Measurements from ENCODE around the gene ANGPTL4.

The ANGPTL4 gene

GRCh38 chr19:8413629-8413995, 49.7 kb downstream of the ANGPTL4 start:
- Histone ChIP-seq H3K9me3 (ENCODE audit: control insufficient read depth, insufficient read depth, low read length) (no peaks in the 10 kb centered on the region), H3K27ac (ENCODE audit: low read depth, low read length) (no peak overlapping the region), H3K9me2 (replicated peaks; ENCODE audit: control insufficient read depth, low read length) (no peaks in the 10 kb centered on the region), H3K79me2 (ENCODE audit: control insufficient read depth, low read length) (no peaks in the 10 kb centered on the region), H3K4me3 (ENCODE audit: low read length) (peak overlapping the region; percentile 86), H3K4me1 (ENCODE audit: control insufficient read depth, low read length) (peaks cover 11% of the 10 kb centered on the region), H3K4me2 (ENCODE audit: low read length) (peak overlapping the region; percentile 81), H4K20me1 (ENCODE audit: control insufficient read depth, insufficient read depth, low read depth, low read length) (no peaks in the 10 kb centered on the region), H3K27me3 (ENCODE audit: control insufficient read depth, low read length) (peaks cover 3% of the 10 kb centered on the region; the same call in 1 of the 2 replicates), H3K36me3 (ENCODE audit: control insufficient read depth, low read length) (no peaks in the 10 kb centered on the region), H3F3A (ENCODE audit: control insufficient read depth, insufficient read depth) (no peaks in the 10 kb centered on the region)
- TF ChIP-seq EZH2phosphoT487 (IDR thresholded peaks at IDR 0.05; ENCODE audit: borderline replicate concordance, low read length): no peak
- TF ChIP-seq, protein P1, sequence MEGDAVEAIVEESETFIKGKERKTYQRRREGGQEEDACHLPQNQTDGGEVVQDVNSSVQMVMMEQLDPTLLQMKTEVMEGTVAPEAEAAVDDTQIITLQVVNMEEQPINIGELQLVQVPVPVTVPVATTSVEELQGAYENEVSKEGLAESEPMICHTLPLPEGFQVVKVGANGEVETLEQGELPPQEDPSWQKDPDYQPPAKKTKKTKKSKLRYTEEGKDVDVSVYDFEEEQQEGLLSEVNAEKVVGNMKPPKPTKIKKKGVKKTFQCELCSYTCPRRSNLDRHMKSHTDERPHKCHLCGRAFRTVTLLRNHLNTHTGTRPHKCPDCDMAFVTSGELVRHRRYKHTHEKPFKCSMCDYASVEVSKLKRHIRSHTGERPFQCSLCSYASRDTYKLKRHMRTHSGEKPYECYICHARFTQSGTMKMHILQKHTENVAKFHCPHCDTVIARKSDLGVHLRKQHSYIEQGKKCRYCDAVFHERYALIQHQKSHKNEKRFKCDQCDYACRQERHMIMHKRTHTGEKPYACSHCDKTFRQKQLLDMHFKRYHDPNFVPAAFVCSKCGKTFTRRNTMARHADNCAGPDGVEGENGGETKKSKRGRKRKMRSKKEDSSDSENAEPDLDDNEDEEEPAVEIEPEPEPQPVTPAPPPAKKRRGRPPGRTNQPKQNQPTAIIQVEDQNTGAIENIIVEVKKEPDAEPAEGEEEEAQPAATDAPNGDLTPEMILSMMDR (IDR thresholded peaks at IDR 0.05; ENCODE audit: low read depth, low read length, poor library complexity, severe bottlenecking): no peak

DNA sequence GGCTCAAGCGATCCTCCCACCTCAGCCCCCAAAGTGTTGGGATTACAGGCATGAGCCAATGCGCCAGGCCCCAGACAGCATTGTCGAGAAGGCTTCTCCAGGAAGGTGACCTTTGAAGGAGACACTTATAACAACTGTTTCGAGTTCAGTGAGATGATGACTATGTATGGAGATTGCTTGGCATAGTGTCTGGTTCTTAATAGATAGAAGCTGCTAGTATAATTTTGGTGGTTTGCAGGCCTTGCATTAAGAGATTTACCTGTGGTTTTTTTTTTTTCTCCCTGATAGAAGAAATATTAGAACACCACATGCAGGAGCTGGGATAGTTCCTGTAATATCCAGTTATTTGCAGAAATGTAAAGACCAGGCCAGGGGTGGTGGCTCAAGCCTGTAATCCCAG, 52.8 kb downstream of the ANGPTL4 start:
- H3K4me2 ChIP-seq (ENCODE audit: low read length): no peak overlapping the region

DNA sequence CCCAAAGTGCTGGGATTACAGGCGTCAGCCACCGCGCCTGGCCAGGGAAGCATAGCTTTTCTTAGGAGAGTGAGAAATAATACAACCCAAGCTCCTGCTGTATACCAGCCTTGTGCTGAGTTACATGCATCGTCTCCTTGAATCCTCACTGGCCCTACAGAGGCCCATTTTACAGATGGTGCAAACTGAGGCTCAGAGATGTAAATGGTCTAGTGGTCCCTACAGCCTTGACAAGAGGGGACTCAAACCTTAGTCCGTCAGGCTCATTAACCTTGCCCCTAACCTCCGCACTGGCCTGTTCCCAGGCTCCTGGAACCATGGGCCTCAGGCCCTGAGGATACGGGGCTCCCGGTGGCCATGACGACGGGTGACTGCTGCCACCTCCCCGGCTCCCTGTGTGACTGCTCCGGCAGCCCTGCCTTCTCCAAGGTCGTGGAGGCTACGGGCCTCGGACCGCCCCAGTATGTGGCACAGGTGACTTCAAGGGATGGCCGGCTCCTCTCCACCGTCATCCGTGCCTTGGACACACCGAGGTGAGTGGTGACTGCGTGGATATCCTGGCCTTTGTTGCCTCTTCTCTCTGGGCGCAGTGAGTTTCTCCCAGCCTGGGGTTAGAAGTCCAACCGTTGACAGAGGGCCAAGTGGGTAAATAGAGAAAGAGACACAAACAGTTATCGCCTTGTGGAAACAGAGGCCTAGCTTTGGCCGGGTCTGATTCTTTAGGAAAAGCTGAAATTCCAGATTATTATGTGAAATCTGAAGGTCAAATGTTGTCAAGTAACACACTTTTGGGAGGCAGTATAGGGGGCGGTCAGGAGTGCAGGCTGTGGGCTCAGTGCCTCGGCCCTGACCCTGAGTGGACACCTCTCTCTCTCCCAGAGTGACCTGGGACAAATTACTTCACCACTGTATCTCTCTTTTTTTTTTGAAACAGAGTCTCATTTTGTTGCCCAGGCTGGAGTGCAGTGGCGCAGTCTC, 57.8 kb downstream of the ANGPTL4 start:
- Histone ChIP-seq H3K9me2 (replicated peaks; ENCODE audit: control insufficient read depth, low read length) (no peaks in the 10 kb centered on the region), H3F3A (ENCODE audit: control insufficient read depth, insufficient read depth) (no peaks in the 10 kb centered on the region), H3K27me3 (ENCODE audit: control insufficient read depth, low read length) (no peaks in the 10 kb centered on the region), H3K4me2 (ENCODE audit: low read length) (no peak overlapping the region), H4K20me1 (ENCODE audit: control insufficient read depth, insufficient read depth, low read depth, low read length) (no peaks in the 10 kb centered on the region), H3K36me3 (ENCODE audit: control insufficient read depth, low read length) (no peaks in the 10 kb centered on the region), H3K4me3 (ENCODE audit: low read length) (no peak overlapping the region), H3K27ac (ENCODE audit: low read depth, low read length) (no peak overlapping the region), H3K9me3 (ENCODE audit: control insufficient read depth, insufficient read depth, low read length) (no peaks in the 10 kb centered on the region), H3K4me1 (ENCODE audit: control insufficient read depth, low read length) (no peaks in the 10 kb centered on the region), H3K79me2 (ENCODE audit: control insufficient read depth, low read length) (no peaks in the 10 kb centered on the region)
- no peak for TF ChIP-seq EZH2phosphoT487 (IDR thresholded peaks at IDR 0.05; ENCODE audit: borderline replicate concordance, low read length)
- TF ChIP-seq, protein P1 (IDR thresholded peaks at IDR 0.05; ENCODE audit: low read depth, low read length, poor library complexity, severe bottlenecking): no peak

More for the DNA sequence above, 52.8 kb downstream of the ANGPTL4 start:
- Histone ChIP-seq H3K36me3 (ENCODE audit: control insufficient read depth, low read length) (no peaks in the 10 kb centered on the region), H3K79me2 (ENCODE audit: control insufficient read depth, low read length) (no peaks in the 10 kb centered on the region), H3K4me1 (ENCODE audit: control insufficient read depth, low read length) (peaks cover 8% of the 10 kb centered on the region), H3F3A (ENCODE audit: control insufficient read depth, insufficient read depth) (no peaks in the 10 kb centered on the region), H3K4me3 (ENCODE audit: low read length) (no peak overlapping the region), H3K27me3 (ENCODE audit: control insufficient read depth, low read length) (peaks cover 3% of the 10 kb centered on the region; the same call in 1 of the 2 replicates), H4K20me1 (ENCODE audit: control insufficient read depth, insufficient read depth, low read depth, low read length) (no peaks in the 10 kb centered on the region), H3K27ac (ENCODE audit: low read depth, low read length) (no peak overlapping the region), H3K9me3 (ENCODE audit: control insufficient read depth, insufficient read depth, low read length) (no peaks in the 10 kb centered on the region), H3K9me2 (replicated peaks; ENCODE audit: control insufficient read depth, low read length) (no peaks in the 10 kb centered on the region)
- TF ChIP-seq, protein P1 (IDR thresholded peaks at IDR 0.05; ENCODE audit: low read depth, low read length, poor library complexity, severe bottlenecking): no peak
- TF ChIP-seq EZH2phosphoT487 (IDR thresholded peaks at IDR 0.05; ENCODE audit: borderline replicate concordance, low read length): no peak

Measured in DOHH2 (cell line).